Measurements from ENCODE around the gene FOXO6.
A peak's percentile ranks its signal among the peaks of the same experiment; 100 is the strongest.

FOXO6 gene

DNA sequence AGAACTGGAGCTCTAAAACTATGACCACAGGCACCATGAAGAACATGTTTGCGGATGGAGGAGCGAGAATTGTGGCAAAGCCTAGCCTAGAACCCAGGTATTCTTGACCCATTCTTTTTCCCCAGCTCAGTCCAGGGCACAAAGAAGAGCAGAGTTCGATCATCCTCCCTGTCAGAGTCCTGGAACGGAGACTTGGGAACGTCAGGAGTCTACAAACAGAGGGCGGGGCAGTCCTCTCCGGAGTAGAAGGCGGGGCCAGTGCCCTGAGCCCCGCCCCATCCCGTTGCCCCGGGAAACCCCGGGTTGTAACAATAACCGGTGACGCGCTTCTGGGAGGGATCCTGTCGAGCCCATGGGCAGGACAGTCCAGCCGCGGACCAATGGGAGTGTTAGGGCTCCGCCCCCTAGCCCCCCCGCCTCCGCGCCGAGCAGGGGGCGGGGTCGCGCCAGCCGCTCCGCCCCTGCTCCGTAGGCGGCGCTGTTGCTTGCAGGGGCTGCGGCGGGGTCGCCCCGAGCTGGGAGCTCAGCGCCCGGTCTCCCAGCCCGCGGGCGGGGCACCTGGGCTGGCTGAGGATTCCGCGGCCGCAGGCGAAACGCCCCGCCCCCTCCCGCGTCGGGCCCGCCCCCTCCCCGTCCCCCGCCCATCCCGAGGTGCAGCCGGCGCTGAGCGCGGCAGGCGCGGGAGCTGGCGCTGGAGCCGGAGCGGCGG lies at the start of gene FOXO6:
Gene FOXO6 (plus strand): TSS at position 649 of the 709 bp plus-strand sequence.
- peak; percentile 86 to 87 for DNase-seq (ENCODE audit: low read depth in 2 of 2)

DNA sequence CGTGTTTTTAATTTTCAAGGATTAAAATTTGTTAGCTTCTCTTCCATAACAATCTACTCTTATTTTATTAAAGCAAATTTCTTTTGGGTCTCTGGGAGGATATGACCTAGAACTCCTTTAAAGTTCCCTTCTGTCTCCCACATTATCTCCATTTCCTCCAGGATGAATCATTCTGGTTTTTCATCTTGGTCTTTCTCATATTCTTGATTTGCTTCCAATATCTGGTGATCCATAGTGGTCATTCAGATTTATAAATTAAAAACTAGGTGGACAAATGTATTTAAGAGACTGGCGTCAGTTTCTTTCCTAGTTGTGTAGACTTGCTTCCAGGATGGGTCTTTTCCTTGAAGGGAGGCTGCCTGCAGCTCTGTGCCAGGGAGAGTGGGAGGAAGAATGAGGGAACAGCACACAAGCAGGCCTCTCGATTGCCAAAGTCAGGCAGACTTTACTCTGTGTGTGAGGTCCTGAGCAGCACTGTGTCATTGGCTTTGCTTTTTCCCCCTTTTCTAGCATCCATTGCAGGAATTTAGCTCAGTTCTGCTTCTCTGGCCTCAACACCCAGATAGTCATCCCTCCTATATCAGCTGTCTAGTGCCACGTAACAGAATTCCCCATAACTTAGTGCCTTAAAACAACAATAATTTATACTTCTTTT lies 48.1 kb upstream of the FOXO6 start:
- no peak for DNase-seq (ENCODE audit: low read depth in 2 of 2)

GRCh38 chr1:41313661-41314131 lies 47.5 kb upstream of the FOXO6 start:
- DNase-seq (ENCODE audit: low read depth in 2 of 2): no peak

GRCh38 chr1:41314376-41315145 lies 46.7 kb upstream of the FOXO6 start:
- DNase-seq (ENCODE audit: low read depth in 2 of 2): no peak

DNA sequence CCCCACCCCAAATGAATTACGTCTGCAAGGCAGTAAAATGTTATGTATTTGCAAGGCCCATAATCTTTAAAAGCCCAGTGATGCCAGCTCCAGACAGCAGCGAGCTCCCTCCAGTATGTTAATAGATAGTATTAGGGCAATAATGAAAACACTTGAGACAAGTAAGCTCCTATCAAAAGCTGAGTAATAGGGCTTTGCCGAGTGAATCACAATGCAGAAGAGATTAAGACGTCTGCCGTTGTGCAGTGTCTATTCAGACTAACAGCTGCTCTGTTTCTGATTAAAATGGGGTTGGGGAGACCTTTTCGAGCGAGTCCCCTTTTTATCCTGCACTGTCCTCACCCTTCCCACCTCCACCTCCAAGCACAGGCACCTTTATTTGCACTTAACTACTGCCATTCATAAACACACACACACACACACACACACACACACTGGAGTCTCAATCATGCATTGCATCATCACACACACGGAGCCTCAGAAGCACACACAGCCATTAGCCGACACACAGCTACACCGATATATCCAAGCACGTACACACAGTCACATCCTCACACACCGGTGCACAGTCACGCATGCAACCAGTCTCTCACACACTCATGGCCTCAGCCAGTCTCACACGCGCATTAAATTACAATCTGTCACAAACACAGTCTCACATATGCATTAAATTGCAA lies 46.0 kb upstream of the FOXO6 start:
- DNase-seq (ENCODE audit: low read depth in 2 of 2): no peak

DNA sequence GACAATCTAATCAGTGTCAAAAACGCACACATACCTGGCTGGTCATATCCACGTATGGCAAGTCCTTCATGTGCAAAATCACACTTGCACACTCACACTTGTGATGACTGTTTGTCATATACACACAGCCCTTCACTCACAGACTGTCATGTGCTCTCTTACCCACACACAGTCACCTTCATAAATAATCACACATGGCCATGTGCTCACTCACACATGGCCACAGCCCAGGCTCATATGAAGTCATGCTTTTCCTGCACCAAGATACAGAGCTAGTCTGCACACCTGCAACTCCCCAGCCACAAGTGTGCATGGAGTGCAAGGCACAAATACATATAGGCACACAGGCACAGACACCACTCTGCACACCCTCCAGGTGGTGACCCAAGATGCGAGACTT lies 45.4 kb upstream of the FOXO6 start:
- no peak for DNase-seq (ENCODE audit: low read depth in 2 of 2)

DNA sequence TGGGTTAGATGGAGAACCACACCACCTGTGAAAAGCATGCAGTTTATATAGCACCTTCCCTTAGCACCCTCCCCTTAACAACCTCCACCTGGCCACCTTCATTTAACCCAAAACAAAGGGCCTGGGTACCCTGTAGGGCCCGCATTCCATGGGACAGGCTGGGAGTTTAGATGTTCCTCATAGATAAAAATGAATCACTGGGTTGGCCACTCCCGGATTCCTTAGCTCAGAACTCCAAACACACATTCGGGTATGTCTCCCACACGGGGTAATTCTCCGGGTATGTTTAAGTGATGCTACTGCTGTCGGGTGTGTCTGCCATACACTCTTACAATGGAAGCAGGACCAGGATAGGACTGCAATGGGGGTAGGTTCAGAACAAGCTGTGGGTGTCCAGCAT lies 43.9 kb upstream of the FOXO6 start:
- DNase-seq (ENCODE audit: low read depth in 2 of 2): no peak

DNA sequence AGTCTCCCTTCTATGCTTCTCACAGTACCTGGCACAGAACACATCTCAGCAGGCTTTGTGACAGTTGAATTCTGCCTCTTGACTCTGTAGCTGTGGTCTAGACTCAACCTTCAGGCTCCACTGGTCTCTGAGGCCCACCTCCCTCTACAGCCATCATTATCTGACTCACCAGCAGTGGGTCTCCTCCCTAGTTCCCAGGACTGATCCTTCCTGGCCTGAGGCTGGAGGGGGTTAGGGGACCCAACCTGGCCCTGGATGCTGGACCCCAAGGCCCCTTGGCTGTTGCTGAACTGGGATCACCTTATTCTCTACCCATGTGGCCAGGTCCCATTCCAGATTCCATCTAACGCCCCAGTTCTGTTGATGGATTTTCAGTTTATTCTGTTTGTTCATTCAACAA lies 43.1 kb upstream of the FOXO6 start:
- no peak for DNase-seq (ENCODE audit: low read depth in 2 of 2)

GRCh38 chr1:41319106-41319755 lies 42.0 kb upstream of the FOXO6 start:
- DNase-seq (ENCODE audit: low read depth in 2 of 2): no peak

DNA sequence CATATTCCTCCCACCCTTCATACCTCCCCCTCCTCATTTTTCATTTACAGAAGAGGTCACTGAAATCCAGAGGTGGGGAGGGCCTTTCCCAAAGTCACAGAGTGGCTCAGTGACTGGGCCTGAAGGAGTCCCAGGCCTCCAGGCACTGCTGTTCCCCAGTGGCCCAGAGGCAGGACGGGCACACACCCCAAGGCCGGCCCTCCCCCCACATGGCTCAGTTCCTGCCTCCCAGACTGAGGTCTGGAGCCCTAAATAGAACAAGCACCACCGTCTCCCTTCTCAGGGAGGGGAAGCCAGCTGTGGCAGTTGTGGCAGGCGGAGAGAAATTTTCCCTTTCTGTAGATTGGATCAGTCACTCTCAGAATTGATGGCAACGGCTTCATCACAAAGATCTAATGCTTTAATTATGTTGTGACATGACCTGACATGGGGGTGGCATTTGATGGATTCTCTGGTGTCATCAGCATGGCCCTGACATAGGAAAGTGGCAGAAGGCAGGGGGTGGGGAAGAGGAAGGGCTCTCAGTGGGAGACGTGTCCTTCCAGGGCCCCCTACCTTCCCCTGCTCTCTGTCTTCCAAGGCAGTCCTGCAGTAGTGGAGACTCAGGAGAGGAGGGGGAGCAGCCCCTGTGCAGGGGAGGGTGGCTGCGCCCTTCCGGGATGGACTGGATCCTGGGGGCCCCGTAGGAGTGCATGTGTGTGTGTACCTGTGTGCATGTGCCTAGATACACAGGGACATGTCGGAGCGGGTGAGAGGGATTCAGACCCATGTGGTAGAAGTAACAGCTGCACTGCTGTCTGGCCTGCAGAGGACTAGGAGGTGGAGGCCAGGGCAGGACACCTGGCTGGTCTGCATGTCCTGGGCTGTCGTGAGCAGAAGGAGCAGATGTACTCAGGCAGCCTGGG lies 41.2 kb upstream of the FOXO6 start:
- no peak for DNase-seq (ENCODE audit: low read depth in 2 of 2)

GRCh38 chr1:41320895-41321676 lies 40.1 kb upstream of the FOXO6 start:
- DNase-seq (ENCODE audit: low read depth in 2 of 2): no peak

GRCh38 chr1:41322101-41322661 lies 39.1 kb upstream of the FOXO6 start:
- DNase-seq (ENCODE audit: low read depth in 2 of 2): no peak

- DNase-seq (ENCODE audit: low read depth in 2 of 2): no peak
Measured at GRCh38 chr1:41322835-41323234, 38.4 kb upstream of the FOXO6 start.

- DNase-seq (ENCODE audit: low read depth in 2 of 2): no peak
Measured at GRCh38 chr1:41323243-41323642, 38.0 kb upstream of the FOXO6 start.

DNA sequence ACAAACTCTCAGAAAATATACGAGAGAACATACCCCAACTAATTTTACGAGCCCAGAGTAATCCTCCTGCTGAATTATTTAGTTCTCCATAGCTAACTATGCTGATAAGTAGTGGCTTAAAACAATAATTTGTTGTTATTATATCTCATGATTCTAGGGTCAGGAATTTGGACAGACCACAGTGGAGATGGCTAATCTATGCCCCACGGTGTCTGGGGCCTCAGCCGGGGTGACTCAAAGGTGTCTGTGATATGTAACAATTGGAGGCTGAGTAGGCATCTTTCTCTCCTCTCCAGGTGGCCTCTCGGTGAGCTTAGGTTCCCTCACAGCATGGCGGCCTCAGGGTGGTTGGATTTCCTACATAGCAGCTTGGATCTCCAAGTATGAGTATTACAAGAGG lies 35.4 kb upstream of the FOXO6 start:
- DNase-seq (ENCODE audit: low read depth in 2 of 2): no peak

DNA sequence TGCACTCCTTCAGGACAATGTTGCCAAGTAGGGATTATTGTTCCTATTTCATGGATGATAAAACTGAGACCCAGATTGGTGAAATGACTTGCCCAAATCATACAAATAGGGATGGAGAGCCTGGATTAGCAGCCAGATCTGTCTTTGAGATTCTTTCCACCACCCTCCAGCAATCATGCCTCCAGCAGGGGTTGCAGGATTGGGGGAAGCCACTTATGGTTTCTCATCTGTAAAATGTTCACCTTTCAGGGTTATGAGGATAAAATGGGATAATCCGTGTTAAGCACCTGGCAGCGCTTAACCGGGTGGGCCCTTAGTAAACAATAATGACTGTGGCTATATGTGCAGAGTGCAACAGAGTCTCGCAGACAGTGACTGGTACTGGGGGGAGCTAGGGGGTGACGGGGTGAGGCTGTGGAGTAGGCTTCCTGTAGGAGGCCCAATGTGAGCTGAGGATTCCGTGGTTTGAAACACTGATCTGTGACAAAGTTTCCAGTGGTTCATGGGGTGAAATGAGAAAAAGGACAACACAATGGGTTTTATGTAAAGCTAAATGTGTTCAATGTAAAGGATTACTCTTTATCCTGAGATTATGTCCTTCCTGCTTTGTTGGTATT lies 33.7 kb upstream of the FOXO6 start:
- DNase-seq (ENCODE audit: low read depth in 2 of 2): no peak

DNA sequence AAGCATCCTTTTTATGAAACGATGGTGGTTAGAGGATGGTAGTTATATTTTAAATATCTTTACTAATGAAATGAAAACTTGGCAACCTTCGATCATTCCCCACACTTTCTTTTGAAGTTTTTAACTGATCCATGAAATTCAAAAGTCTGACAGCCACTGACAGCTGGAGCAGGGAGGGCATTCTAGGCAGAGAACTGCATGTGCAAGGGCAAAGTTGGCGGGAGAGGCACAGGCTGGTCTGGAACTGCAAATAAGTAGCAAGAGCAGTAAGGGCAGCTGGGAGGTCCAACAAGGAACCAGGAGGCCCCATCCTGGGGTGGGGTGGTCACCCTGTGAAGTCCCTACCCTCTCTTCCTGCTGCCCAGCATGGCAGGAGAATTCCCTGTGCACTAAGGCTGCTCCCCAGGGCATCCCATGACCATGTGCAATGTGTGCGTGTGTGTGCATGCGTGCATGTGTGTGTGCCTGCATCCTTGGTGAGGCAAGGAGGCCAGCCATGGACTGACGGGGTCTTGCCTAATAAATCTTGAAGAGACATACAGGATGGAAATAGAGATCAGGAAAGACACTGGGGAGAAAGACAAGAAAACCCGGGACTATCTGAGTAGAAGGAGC lies 33.1 kb upstream of the FOXO6 start:
- no peak for DNase-seq (ENCODE audit: low read depth in 2 of 2)

DNA sequence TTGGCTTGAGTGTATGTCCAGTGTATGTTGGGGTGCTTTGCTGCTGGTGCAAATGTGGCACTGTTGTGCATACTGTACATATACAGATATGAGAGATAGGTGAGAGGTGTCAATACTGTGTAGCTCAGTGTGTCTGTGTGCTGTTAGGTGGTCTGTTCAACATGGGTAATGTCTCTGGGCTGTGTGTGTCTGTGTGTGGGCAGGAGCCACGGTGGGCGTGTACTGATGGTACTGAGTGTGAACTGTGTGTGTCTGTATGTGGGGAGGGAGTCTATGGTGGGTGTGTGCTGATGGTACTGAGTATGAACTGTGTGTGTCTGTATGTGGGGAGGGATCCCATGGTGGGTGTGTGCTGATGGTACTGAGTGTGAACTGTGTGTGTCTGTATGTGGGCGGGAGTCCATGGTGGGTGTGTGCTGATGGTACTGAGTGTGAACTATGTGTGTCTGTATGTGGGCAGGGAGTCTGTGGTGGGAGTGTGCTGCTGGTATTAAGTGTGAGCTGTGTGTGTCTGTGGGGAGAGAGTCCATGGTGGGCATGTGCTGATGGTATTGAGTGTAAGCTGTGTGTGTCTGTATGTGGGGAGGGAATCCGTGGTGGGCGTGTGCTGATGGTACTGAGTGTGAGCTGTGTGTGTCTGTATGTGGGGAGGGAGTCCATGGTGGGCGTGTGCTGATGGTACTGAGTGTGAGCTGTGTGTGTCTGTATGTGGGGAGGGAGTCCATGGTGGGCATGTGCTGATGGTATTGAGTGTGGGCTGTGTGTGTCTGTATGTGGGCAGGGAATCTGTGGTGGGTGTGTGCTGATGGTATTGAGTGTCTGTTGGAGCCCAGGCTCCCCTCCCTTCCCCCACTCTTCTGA lies 32.2 kb upstream of the FOXO6 start:
- DNase-seq (ENCODE audit: low read depth in 2 of 2): no peak

All from activated CD4-positive, alpha-beta T cell treated with anti-CD3 and anti-CD28 coated beads for 24 hours (primary cell).